ENCODE results near the gene THSD7A. TPM values are rescaled to one million over a fixed set of nuclear protein-coding genes. Genes with fewer than 3 reads are reported as not detected.

The THSD7A gene
- total and polyA plus RNA-seq, 2 of the 4 experiments (the other 2 are of a cell fraction): 0.02 to 0.18 TPM

- H2AK5ac ChIP-seq (ENCODE audit: low read depth, low read length): no peak overlapping the region
- CTCF ChIA-PET: no interaction called here
- H2BK15ac ChIP-seq (ENCODE audit: low read depth, low read length): no peak overlapping the region
- BruUV-seq (replicated peaks): no TSS peak
- H2BK120ac ChIP-seq (ENCODE audit: low read depth, low read length): no peak overlapping the region
- no peak overlapping the region for H3K4me2 ChIP-seq (ENCODE audit: low read depth, low read length)
- no peak overlapping the region for H2AK9ac ChIP-seq (replicated peaks; ENCODE audit: low read depth, low read length, poor library complexity)
- H3K56ac ChIP-seq (ENCODE audit: extremely low read depth, insufficient read depth, low read length): no peak overlapping the region
- no peaks in the 10 kb centered on the region for H3K27me3 ChIP-seq (ENCODE audit: control insufficient read depth, insufficient read depth, low read length)
- in situ Hi-C loops (cut with MboI; ENCODE audit: low sequenced_read_pairs) (no loop called here), intact Hi-C loops (cut with micrococcal nuclease) (no loop called here), dilution Hi-C loops (cut with HindIII; ENCODE audit: low sequenced_read_pairs, unreplicated experiment) (no loop called here)
- H3K9me1 ChIP-seq (ENCODE audit: insufficient read depth, low read length): no peaks in the 10 kb centered on the region
- no peak overlapping the region for H4K8ac ChIP-seq (ENCODE audit: low read depth in 2 of 2, low read length in 2 of 2)
- no peak overlapping the region for H3K27ac ChIP-seq (ENCODE audit: insufficient read depth, low read length)
- H3K14ac ChIP-seq (replicated peaks; ENCODE audit: low read depth, low read length): no peak overlapping the region
- H3K4ac ChIP-seq (ENCODE audit: low read depth, low read length): no peak overlapping the region
- H3K9me3 ChIP-seq (ENCODE audit: control insufficient read depth, insufficient read depth, low read length): no peaks in the 10 kb centered on the region; the same call in 1 of the 2 replicates
- TF ChIP-seq RAD21 (IDR thresholded peaks at IDR 0.05; ENCODE audit: low read length): no peak
- no peak for TF ChIP-seq RCOR1 (IDR thresholded peaks at IDR 0.05; ENCODE audit: insufficient replicate concordance, low read length)
- TF ChIP-seq USF2 (IDR thresholded peaks at IDR 0.05; ENCODE audit: low read depth, low read length): no peak
- TF ChIP-seq MXI1 (IDR thresholded peaks at IDR 0.05; ENCODE audit: borderline replicate concordance, low read depth, low read length): no peak
- no peak for TF ChIP-seq NFE2L2 (IDR thresholded peaks at IDR 0.05; ENCODE audit: low read depth, low read length)
- TF ChIP-seq SMC3 (IDR thresholded peaks at IDR 0.05; ENCODE audit: low read depth, low read length): no peak
- no peak for TF ChIP-seq CHD1 (IDR thresholded peaks at IDR 0.05; ENCODE audit: low read depth, low read length)
- no peaks in the 10 kb centered on the region for H3K36me3 ChIP-seq (ENCODE audit: control insufficient read depth, insufficient read depth, low read length)
- H3K9ac ChIP-seq (ENCODE audit: low read depth, low read length): no peak overlapping the region
- POLR2A ChIA-PET (ENCODE audit: unreplicated experiment): no interaction called here
- no CpG with 5 or more reads among the region's 1 CpG for WGBS, 2 experiments (ENCODE audit: extremely low coverage in 2 of 2, insufficient read length in 1 of 2)
- no peaks in the 10 kb centered on the region for H3K79me1 ChIP-seq (ENCODE audit: low read depth in 1 of 2, low read length in 2 of 2)
- no peak overlapping the region for H3K4me3 ChIP-seq (ENCODE audit: insufficient read depth, low read depth, low read length)
- H4K5ac ChIP-seq (ENCODE audit: low read depth, low read length): no peak overlapping the region
- no peaks in the 10 kb centered on the region for H3K4me1 ChIP-seq (ENCODE audit: control insufficient read depth, insufficient read depth, low read length)
- H3K18ac ChIP-seq (ENCODE audit: low read depth, low read length): no peak overlapping the region
- no peak for ATAC-seq (ENCODE audit: low read depth)
- no peak overlapping the region for H4K91ac ChIP-seq (ENCODE audit: insufficient read depth, low read depth, low read length)
- no peak overlapping the region for H2AFZ ChIP-seq (replicated peaks; ENCODE audit: low read length, poor library complexity)
- no peak overlapping the region for H2BK5ac ChIP-seq (ENCODE audit: low read depth, low read length, poor library complexity, severe bottlenecking)
- no peak overlapping the region for H3K23ac ChIP-seq (ENCODE audit: low read depth, low read length)
- no peaks in the 10 kb centered on the region for H4K20me1 ChIP-seq (ENCODE audit: insufficient read depth, low read length)
- H2BK20ac ChIP-seq (ENCODE audit: low read depth, low read length): no peak overlapping the region
- DNase-seq: no peak
Measured at GRCh38 chr7:11612737-11613136, 219.3 kb downstream of the THSD7A start.

All from IMR-90 (cell line).